ENCODE data around the gene TMEM150A. TPM values are rescaled to one million over a fixed set of nuclear protein-coding genes. Genes with fewer than 3 reads are reported as not detected.

The TMEM150A gene
- total and polyA plus RNA-seq, 2 of the 13 experiments (the other 11 are each of a cell fraction or from before 2014, with no cell fraction given): 30.1 to 70.4 TPM

- TF ChIP-seq ZSCAN30 (CRISPR knock-in tag; IDR thresholded peaks at IDR 0.05) (no peak), ZNF781 (CRISPR knock-in tag; IDR thresholded peaks at IDR 0.05; ENCODE audit: borderline replicate concordance, not compliant biosample characterization) (no peak), MIER3 (CRISPR knock-in tag; IDR thresholded peaks at IDR 0.05; ENCODE audit: borderline replicate concordance) (0 out of 2 replicates have a peak, but pooled peaks have one; percentile 34), SALL2 (CRISPR knock-in tag; IDR thresholded peaks at IDR 0.05) (peak; percentile 88), SALL1 (CRISPR knock-in tag; IDR thresholded peaks at IDR 0.05) (peak; percentile 85; the same call in 1 of the 2 replicates), SRSF9 (IDR thresholded peaks at IDR 0.05; ENCODE audit: borderline replicate concordance, insufficient read depth, low read depth, low read length, poor library complexity, severe bottlenecking) (no peak), PLRG1 (conservative IDR thresholded peaks at IDR 0.05) (no peak), ZFX (CRISPR knock-in tag; IDR thresholded peaks at IDR 0.05; ENCODE audit: low read depth) (peak; percentile 93), ZHX1 (CRISPR knock-in tag; IDR thresholded peaks at IDR 0.05; ENCODE audit: low read depth) (peak; percentile 91; the same call in 1 of the 2 replicates), ZNF780A (CRISPR knock-in tag; IDR thresholded peaks at IDR 0.05) (no peak), TEAD2 (CRISPR knock-in tag; IDR thresholded peaks at IDR 0.05) (peak; percentile 15; the same call in 1 of the 2 replicates), HES4 (CRISPR knock-in tag; IDR thresholded peaks at IDR 0.05; ENCODE audit: borderline replicate concordance) (no peak; the same call in 1 of the 2 replicates), NFIB (CRISPR knock-in tag; IDR thresholded peaks at IDR 0.05; ENCODE audit: borderline replicate concordance) (no peak), FOXA1 (IDR thresholded peaks at IDR 0.05) (no peak), FOXA1 (CRISPR knock-in tag; IDR thresholded peaks at IDR 0.05) (peak; percentile 33; the same call in 1 of the 2 replicates), JUNB (CRISPR knock-in tag; IDR thresholded peaks at IDR 0.05; ENCODE audit: borderline replicate concordance) (no peak), ZNF503 (CRISPR knock-in tag; IDR thresholded peaks at IDR 0.05) (peak; percentile 83), ATAD3A (CRISPR knock-in tag; IDR thresholded peaks at IDR 0.05) (0 out of 2 replicates have a peak, but pooled peaks have one; percentile 45)
- TF ChIP-seq, protein P1, sequence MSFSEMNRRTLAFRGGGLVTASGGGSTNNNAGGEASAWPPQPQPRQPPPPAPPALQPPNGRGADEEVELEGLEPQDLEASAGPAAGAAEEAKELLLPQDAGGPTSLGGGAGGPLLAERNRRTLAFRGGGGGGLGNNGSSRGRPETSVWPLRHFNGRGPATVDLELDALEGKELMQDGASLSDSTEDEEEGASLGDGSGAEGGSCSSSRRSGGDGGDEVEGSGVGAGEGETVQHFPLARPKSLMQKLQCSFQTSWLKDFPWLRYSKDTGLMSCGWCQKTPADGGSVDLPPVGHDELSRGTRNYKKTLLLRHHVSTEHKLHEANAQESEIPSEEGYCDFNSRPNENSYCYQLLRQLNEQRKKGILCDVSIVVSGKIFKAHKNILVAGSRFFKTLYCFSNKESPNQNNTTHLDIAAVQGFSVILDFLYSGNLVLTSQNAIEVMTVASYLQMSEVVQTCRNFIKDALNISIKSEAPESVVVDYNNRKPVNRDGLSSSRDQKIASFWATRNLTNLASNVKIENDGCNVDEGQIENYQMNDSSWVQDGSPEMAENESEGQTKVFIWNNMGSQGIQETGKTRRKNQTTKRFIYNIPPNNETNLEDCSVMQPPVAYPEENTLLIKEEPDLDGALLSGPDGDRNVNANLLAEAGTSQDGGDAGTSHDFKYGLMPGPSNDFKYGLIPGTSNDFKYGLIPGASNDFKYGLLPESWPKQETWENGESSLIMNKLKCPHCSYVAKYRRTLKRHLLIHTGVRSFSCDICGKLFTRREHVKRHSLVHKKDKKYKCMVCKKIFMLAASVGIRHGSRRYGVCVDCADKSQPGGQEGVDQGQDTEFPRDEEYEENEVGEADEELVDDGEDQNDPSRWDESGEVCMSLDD (CRISPR knock-in tag; IDR thresholded peaks at IDR 0.05; ENCODE audit: borderline replicate concordance): 0 out of 2 replicates have a peak, but pooled peaks have one; percentile 78
- TF ChIP-seq, protein P2, sequence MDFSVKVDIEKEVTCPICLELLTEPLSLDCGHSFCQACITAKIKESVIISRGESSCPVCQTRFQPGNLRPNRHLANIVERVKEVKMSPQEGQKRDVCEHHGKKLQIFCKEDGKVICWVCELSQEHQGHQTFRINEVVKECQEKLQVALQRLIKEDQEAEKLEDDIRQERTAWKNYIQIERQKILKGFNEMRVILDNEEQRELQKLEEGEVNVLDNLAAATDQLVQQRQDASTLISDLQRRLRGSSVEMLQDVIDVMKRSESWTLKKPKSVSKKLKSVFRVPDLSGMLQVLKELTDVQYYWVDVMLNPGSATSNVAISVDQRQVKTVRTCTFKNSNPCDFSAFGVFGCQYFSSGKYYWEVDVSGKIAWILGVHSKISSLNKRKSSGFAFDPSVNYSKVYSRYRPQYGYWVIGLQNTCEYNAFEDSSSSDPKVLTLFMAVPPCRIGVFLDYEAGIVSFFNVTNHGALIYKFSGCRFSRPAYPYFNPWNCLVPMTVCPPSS (IDR thresholded peaks at IDR 0.05): no peak
Observed at GRCh38 chr2:85584354-85584856, 18.1 kb downstream of the TMEM150A start, which contains the start of gene VAMP5 (continued).
